Keratinocyte (primary cell): ENCODE results near the gene NAA50.

Source experiments
- EZH2 ChIP-seq: IDR thresholded peaks from one replicate; pipeline ENCODE4 v1.6.1; 2012; ENCODE audit warnings: inconsistent platforms, mild to moderate bottlenecking, low read length, moderate library complexity
- TF ChIP-seq, protein P1 (sequence below), 3 experiments: IDR thresholded peaks in 1 of 3; conservative IDR thresholded peaks in 1 of 3; optimal IDR thresholded peaks in 1 of 3; 2 replicates in 2 of 3; 3 replicates in 1 of 3; pipeline versions ENCODE3 to v1.5.1; 2011; ENCODE audit warnings: low read length in 3 of 3, mild to moderate bottlenecking in 3 of 3, moderate library complexity in 2 of 3, control low read depth in 1 of 3, inconsistent platforms in 1 of 3; ENCODE audit not compliant: insufficient read depth in 2 of 3; ENCODE audit errors: extremely low read depth in 1 of 3

DNA sequence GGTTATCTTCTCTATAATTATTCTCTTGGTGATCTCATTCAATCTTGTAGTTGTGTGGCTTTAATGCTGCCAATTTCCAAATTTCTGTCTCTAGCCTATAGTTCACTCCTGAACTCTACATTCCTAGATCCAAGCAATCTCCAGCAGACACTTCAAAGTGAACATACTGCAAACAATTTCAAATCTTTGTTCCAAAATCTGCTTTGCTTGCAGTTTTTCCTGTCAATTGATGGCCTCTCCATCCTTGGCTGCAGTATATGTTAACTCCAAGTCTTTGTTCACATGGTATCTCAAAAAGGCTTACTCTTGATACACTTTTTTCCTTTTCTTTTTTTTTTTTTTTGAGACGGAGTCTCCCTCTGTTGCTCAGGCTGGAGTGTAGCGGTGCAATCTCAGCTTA lies 17.4 kb downstream of the NAA50 start:
- TF ChIP-seq, protein P1, sequence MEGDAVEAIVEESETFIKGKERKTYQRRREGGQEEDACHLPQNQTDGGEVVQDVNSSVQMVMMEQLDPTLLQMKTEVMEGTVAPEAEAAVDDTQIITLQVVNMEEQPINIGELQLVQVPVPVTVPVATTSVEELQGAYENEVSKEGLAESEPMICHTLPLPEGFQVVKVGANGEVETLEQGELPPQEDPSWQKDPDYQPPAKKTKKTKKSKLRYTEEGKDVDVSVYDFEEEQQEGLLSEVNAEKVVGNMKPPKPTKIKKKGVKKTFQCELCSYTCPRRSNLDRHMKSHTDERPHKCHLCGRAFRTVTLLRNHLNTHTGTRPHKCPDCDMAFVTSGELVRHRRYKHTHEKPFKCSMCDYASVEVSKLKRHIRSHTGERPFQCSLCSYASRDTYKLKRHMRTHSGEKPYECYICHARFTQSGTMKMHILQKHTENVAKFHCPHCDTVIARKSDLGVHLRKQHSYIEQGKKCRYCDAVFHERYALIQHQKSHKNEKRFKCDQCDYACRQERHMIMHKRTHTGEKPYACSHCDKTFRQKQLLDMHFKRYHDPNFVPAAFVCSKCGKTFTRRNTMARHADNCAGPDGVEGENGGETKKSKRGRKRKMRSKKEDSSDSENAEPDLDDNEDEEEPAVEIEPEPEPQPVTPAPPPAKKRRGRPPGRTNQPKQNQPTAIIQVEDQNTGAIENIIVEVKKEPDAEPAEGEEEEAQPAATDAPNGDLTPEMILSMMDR (optimal IDR thresholded peaks at IDR 0.05 in 1 of 3, IDR thresholded peaks at IDR 0.05 in 1 of 3, conservative IDR thresholded peaks at IDR 0.05 in 1 of 3; ENCODE audit: extremely low read depth in 1 of 3, insufficient read depth in 2 of 3, low read length in 3 of 3), result no peak
- no peak for TF ChIP-seq EZH2
